Glutamatergic neuron (in vitro differentiated cells): Measurements from ENCODE around the gene LGR4. TPM values are rescaled to one million over a fixed set of nuclear protein-coding genes. Genes with fewer than 3 reads are reported as not detected.

ENCODE experiments used
- DNase-seq: peaks from one replicate; pipeline ENCODE4 v3.0.0; 2022
- H3K27ac Mint-ChIP-seq: one replicate; pipeline ENCODE4 v1.8.0; 2020; ENCODE audit warnings: mild to moderate bottlenecking, mixed read lengths, inconsistent platforms; ENCODE audit not compliant: unreplicated experiment
- H3K27me3 Mint-ChIP-seq: one replicate; pipeline ENCODE4 v1.8.0; 2020; ENCODE audit warnings: mild to moderate bottlenecking, moderate library complexity, mixed read lengths, inconsistent platforms; ENCODE audit not compliant: unreplicated experiment
- H3K36me3 Mint-ChIP-seq: one replicate; pipeline ENCODE4 v1.8.0; 2020; ENCODE audit warnings: mild to moderate bottlenecking, mixed read lengths, inconsistent platforms; ENCODE audit not compliant: unreplicated experiment
- H3K4me1 Mint-ChIP-seq: one replicate; pipeline ENCODE4 v1.8.0; 2020; ENCODE audit warnings: mild to moderate bottlenecking, low read depth, mixed read lengths, inconsistent platforms; ENCODE audit not compliant: unreplicated experiment
- H3K4me3 Mint-ChIP-seq: one replicate; pipeline ENCODE4 v1.8.0; 2020; ENCODE audit warnings: mild to moderate bottlenecking, mixed read lengths, inconsistent platforms; ENCODE audit not compliant: unreplicated experiment
- H3K9me3 Mint-ChIP-seq: one replicate; pipeline ENCODE4 v1.8.0; 2020; ENCODE audit warnings: mild to moderate bottlenecking, moderate library complexity, mixed read lengths, inconsistent platforms; ENCODE audit not compliant: unreplicated experiment
- CTCF ChIP-seq: fragments of 200-600 bp; sonication (generic); IDR thresholded peaks from one replicate; pipeline ENCODE4 v1.5.0; 2021; ENCODE audit not compliant: partially characterized antibody, unreplicated experiment
- total RNA-seq: library from RNA; stranded (reverse); fragmentation: NEBNext Ultra II Directional; extraction: Animal tissue kit (Norgen Biotek cat#: 25700); gene quantifications from one replicate; pipeline ENCODE4 v1.2.1, GENCODE V29; 2021; ENCODE audit not compliant: unreplicated experiment

Gene LGR4
- total RNA-seq, 1 donor from 2014 or later: 87.1 TPM

DNA sequence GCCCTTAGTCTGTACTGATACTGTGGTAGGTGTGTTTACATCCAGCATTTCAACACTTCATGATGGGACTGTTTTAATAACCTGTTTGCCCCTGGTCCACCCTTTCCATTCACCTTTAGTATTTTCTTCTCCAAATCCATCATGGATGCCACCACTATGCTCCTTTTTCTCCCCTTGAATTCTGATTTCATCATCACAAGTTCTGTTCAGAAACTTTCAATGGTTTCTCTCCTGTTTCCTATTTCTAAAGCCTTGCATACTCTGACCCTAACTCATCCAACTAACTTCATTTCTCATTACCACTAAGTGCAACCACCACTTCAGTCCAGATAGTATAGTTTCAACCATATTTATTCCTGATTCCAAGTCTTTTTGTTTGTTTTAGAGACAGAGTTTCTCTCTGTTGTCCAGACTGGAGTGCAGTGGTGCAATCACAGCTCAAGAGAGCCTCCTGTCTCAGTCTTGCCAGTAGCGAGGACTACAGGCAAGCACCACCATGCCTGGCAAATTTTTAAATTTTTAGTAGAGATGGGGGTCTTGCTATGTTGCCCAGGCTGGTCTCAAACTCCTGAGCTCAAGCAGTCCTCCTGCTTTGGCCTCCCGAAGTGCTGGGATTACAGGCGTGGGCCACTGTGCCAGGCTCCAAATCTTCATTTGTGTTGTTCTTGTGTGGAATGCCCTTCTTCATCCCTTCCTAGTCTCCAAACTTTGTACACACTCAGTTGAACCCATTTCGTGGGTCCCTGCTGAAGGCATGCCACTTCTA is 35.1 kb upstream of the LGR4 start:
- Mint-ChIP-seq H3K27me3 (peaks cover 2% of the 10 kb centered on the region), H3K9me3 (peaks cover 2% of the 10 kb centered on the region), H3K4me1 (peaks cover 6% of the 10 kb centered on the region), H3K4me3 (peak overlapping the region; percentile 83), H3K27ac (peak overlapping the region; percentile 49), H3K36me3 (no peaks in the 10 kb centered on the region)
- no peak for TF ChIP-seq CTCF
- no peak for DNase-seq

DNA sequence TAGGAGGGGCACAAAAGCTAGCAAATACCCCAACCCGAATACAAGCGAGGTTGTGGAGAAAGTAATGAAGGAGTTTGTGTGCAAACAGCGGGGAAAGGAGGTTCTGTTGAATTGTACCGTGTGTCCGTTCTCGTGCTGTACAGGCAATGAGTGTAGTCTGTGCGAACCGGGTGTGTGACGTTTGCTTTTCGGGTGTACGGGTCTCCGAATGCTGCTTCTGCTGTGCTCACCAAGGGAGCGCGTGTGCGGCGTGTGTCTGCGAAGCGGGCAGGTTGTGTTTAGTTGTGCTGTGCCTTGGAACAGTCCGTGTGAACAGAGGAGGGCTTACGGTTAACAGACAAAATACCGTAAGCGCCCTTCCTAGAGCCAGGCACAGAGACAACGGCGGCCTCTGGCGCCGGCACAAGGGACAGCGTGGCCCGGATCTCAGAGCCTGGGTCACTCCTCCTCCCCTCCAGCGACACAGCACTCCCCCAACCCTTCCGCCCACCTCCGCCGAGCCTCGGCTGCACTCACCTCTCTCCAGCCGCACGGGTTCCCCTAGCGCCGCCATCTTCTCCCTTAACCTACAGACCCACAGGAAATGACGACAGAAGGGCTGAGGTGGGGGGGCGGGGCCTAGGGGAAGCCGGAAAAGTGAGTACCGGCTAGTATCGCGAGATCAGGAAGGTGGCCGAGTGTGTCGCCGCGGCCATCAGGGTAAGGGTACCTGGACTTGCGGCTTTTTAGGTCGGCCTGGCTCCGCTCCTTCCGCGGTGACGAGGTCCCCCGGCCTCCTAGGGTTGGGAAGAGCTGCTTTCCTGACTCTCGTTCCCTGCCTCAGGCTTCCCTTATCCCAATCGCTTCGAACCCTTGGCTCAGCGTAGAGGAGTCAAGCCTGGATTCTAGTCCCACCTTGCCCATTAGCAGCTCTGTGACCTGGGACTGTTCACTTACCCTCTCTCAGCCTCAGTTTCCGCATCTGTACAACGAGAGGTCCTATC is 33.9 kb upstream of the LGR4 start, which contains the start of gene LIN7C:
Gene LIN7C (minus strand): TSS at position 570 of the 983 bp plus-strand sequence. CDS start 17 bp downstream, at position 553.
- Mint-ChIP-seq H3K27ac (peak within 1 kb of the TSS; percentile 93), H3K4me1 (peaks cover 6% of the 10 kb centered on the region), H3K4me3 (peak within 1 kb of the TSS; percentile 98), H3K27me3 (peaks cover 2% of the 10 kb centered on the region), H3K9me3 (peaks cover 2% of the 10 kb centered on the region), H3K36me3 (no peaks in the 10 kb centered on the region)
- TF ChIP-seq CTCF: no peak
- peak; percentile 96 for DNase-seq

DNA sequence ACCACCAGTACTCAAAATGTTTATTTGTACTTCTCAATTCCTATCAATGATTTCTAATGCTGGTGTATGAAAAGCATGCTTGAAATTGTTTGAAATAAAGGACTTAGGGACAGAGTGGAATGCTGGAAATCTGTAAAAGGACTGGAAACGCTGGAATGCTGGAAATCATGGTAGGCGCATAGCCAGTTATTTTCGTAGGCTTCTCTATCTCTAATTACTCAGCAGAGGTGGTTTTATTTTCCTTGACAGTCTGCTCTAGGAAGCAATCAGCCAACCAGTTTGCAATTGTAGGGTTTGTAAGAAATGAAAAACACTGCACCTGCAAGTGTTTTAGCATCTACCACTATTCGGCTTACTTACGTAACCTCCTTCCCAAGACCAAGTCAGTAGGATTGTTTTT is 33.2 kb upstream of the LGR4 start:
- peaks cover 2% of the 10 kb centered on the region for H3K9me3 Mint-ChIP-seq
- peak overlapping the region; percentile 98 for H3K4me3 Mint-ChIP-seq
- no peaks in the 10 kb centered on the region for H3K36me3 Mint-ChIP-seq
- no peak for DNase-seq
- TF ChIP-seq CTCF: no peak
- peak overlapping the region; percentile 93 for H3K27ac Mint-ChIP-seq
- peaks cover 2% of the 10 kb centered on the region for H3K27me3 Mint-ChIP-seq
- H3K4me1 Mint-ChIP-seq: peaks cover 6% of the 10 kb centered on the region

DNA sequence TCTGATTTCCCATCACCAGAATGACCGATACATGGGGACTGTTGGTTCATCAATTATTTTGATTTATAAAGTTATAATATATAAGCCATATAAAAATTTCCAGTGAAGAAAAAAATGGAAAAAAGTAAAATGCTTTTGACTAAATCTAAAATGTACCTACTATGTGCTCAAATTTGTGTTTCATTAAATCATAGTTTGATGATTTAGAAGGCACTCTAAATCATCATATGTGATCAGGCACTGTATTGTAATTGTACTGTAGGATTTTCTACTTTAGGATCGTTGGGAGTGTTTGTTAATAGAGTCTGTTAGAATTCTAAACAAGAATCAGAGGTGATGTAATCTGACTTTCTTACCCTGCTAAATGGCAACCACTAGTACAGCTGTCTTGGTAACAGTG is 31.6 kb upstream of the LGR4 start:
- Mint-ChIP-seq H3K36me3 (no peaks in the 10 kb centered on the region), H3K4me1 (peaks cover 6% of the 10 kb centered on the region), H3K4me3 (peak overlapping the region; percentile 67), H3K27ac (no peak overlapping the region), H3K27me3 (peaks cover 1% of the 10 kb centered on the region), H3K9me3 (peaks cover 2% of the 10 kb centered on the region)
- no peak for DNase-seq
- TF ChIP-seq CTCF: no peak
